ENCODE measurements around the gene BEND3. TPM values are rescaled to one million over a fixed set of nuclear protein-coding genes. Genes with fewer than 3 reads are reported as not detected.

BEND3 gene
- total and polyA plus RNA-seq, 9 of the 15 experiments (the other 6 are each of a cell fraction or from before 2014, with no cell fraction given) = 0.64 to 8.4 (median 3.3) TPM

DNA sequence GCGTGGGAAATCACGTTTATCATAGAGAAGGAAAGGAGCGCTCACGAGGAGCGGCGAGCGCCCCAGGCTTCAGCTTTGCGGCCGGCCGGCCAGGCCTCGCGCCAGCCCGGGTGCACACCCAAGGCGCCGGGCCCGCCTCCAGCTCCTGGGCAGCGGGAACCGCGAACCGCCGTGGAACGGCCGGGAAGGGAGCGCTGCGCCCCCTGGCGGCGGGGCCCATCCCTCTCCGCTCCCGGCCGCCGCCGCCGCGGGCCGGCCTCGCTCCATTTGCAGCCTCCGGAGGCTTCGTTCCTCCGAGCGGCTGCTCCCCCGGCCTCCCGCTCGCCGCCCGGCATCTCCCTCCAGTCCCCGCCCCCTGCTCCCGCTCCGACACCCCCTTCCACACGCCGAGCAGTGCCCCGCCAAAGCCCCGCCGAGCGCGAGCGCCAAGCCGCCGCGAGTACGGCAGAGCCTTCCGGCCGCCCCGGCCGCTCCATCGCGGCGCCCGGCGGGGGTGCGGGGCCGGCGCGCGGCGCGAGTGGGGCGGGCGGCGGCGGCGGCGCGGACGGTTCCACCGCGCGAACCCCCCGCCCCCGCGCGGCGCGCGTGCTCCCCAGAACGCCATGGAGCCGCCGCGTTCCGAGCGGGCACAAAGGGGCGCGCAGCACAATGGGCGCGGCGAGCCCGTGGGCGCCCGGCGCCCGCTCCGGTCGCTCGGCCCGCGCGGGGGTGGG lies 946 bp downstream of the BEND3 start (continued):
- TF ChIP-seq PTBP1 (IDR thresholded peaks at IDR 0.05; ENCODE audit: low read depth, low read length) (no peak), HDAC8 (tag; IDR thresholded peaks at IDR 0.05) (peak; percentile 23; the same call in 1 of the 2 replicates), MAZ (CRISPR knock-in tag; conservative IDR thresholded peaks at IDR 0.05 in 1 of 2, IDR thresholded peaks at IDR 0.05 in 1 of 2) (peak; percentile 55 to 79), PCBP1 (IDR thresholded peaks at IDR 0.05; ENCODE audit: low read depth, low read length, poor library complexity, severe bottlenecking) (no peak), CCNT2 (IDR thresholded peaks at IDR 0.05; ENCODE audit: borderline replicate concordance, extremely low read depth, insufficient read length, low read depth, low read length) (peak; percentile 86), YY1 (IDR thresholded peaks at IDR 0.05; ENCODE audit: borderline replicate concordance in 1 of 3, control insufficient read depth in 1 of 3, extremely low read depth in 1 of 3, insufficient read depth in 3 of 3, insufficient read length in 1 of 3, insufficient replicate concordance in 2 of 3, low read depth in 1 of 3, low read length in 2 of 3) (peak in 2 of 3 experiments; percentile 72 to 79), RCOR1 (IDR thresholded peaks at IDR 0.05; ENCODE audit: borderline replicate concordance in 1 of 2, low read depth in 2 of 2, low read length in 2 of 2) (peak in 1 of 2 experiments; percentile 73; a peak in 2 of 4 replicates)
- TF ChIP-seq, protein P1, sequence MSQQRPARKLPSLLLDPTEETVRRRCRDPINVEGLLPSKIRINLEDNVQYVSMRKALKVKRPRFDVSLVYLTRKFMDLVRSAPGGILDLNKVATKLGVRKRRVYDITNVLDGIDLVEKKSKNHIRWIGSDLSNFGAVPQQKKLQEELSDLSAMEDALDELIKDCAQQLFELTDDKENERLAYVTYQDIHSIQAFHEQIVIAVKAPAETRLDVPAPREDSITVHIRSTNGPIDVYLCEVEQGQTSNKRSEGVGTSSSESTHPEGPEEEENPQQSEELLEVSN (IDR thresholded peaks at IDR 0.05; ENCODE audit: borderline replicate concordance in 1 of 2, extremely low read depth in 1 of 2, insufficient read depth in 1 of 2, insufficient read length in 1 of 2, low read depth in 1 of 2, low read length in 1 of 2, poor library complexity in 1 of 2, severe bottlenecking in 1 of 2) = peak; percentile 83 to 94
- TF ChIP-seq, protein P2, sequence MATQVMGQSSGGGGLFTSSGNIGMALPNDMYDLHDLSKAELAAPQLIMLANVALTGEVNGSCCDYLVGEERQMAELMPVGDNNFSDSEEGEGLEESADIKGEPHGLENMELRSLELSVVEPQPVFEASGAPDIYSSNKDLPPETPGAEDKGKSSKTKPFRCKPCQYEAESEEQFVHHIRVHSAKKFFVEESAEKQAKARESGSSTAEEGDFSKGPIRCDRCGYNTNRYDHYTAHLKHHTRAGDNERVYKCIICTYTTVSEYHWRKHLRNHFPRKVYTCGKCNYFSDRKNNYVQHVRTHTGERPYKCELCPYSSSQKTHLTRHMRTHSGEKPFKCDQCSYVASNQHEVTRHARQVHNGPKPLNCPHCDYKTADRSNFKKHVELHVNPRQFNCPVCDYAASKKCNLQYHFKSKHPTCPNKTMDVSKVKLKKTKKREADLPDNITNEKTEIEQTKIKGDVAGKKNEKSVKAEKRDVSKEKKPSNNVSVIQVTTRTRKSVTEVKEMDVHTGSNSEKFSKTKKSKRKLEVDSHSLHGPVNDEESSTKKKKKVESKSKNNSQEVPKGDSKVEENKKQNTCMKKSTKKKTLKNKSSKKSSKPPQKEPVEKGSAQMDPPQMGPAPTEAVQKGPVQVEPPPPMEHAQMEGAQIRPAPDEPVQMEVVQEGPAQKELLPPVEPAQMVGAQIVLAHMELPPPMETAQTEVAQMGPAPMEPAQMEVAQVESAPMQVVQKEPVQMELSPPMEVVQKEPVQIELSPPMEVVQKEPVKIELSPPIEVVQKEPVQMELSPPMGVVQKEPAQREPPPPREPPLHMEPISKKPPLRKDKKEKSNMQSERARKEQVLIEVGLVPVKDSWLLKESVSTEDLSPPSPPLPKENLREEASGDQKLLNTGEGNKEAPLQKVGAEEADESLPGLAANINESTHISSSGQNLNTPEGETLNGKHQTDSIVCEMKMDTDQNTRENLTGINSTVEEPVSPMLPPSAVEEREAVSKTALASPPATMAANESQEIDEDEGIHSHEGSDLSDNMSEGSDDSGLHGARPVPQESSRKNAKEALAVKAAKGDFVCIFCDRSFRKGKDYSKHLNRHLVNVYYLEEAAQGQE (IDR thresholded peaks at IDR 0.05; ENCODE audit: borderline replicate concordance) = peak; percentile 78
- TF ChIP-seq, protein P2 (CRISPR knock-in tag; IDR thresholded peaks at IDR 0.05; ENCODE audit: low read depth) = 0 out of 2 replicates have a peak, but pooled peaks have one; percentile 46
- TF ChIP-seq, protein P3, sequence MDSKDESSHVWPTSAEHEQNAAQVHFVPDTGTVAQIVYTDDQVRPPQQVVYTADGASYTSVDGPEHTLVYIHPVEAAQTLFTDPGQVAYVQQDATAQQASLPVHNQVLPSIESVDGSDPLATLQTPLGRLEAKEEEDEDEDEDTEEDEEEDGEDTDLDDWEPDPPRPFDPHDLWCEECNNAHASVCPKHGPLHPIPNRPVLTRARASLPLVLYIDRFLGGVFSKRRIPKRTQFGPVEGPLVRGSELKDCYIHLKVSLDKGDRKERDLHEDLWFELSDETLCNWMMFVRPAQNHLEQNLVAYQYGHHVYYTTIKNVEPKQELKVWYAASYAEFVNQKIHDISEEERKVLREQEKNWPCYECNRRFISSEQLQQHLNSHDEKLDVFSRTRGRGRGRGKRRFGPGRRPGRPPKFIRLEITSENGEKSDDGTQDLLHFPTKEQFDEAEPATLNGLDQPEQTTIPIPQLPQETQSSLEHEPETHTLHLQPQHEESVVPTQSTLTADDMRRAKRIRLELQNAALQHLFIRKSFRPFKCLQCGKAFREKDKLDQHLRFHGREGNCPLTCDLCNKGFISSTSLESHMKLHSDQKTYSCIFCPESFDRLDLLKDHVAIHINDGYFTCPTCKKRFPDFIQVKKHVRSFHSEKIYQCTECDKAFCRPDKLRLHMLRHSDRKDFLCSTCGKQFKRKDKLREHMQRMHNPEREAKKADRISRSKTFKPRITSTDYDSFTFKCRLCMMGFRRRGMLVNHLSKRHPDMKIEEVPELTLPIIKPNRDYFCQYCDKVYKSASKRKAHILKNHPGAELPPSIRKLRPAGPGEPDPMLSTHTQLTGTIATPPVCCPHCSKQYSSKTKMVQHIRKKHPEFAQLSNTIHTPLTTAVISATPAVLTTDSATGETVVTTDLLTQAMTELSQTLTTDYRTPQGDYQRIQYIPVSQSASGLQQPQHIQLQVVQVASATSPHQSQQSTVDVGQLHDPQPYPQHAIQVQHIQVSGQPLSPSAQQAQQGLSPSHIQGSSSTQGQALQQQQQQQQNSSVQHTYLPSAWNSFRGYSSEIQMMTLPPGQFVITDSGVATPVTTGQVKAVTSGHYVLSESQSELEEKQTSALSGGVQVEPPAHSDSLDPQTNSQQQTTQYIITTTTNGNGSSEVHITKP (IDR thresholded peaks at IDR 0.05; ENCODE audit: partially characterized antibody) = peak; percentile 42
